Activated CD4-positive, alpha-beta T cell treated with anti-CD3 and anti-CD28 coated beads, Interleukin-2, amount 10 ng/mL, durations not matched to agents 7 days and 5 days (primary cell): ENCODE measurements around the gene TTC23. TPM values are rescaled to one million over a fixed set of nuclear protein-coding genes. Genes with fewer than 3 reads are reported as not detected.

Experiments used
- CTCF ChIA-PET: fragments of 350-600 bp; sonication (Branson Sonifier 250); formaldehyde crosslinking; loops from one replicate; lab custom pipeline; 2021; ENCODE audit warnings: antibody characterized with exemption; lab: Charles Lee
- POLR2A ChIA-PET: fragments of 350-600 bp; sonication (Branson Sonifier 250); formaldehyde crosslinking; loops from one replicate; lab custom pipeline; 2021; ENCODE audit warnings: antibody characterized with exemption; lab: Charles Lee
- DNase-seq: peaks from one replicate; pipeline ENCODE4 v3.0.0-alpha.2; 2020
- H3K27ac Mint-ChIP-seq: one replicate; pipeline ENCODE4 v1.8.0; 2021; ENCODE audit warnings: mild to moderate bottlenecking, moderate library complexity, mixed read lengths
- H3K27me3 Mint-ChIP-seq: one replicate; pipeline ENCODE4 v1.8.0; 2021; ENCODE audit warnings: mixed read lengths
- H3K36me3 Mint-ChIP-seq: one replicate; pipeline ENCODE4 v1.8.0; 2021; ENCODE audit warnings: low read depth, mixed read lengths
- H3K4me1 Mint-ChIP-seq: one replicate; pipeline ENCODE4 v1.8.0; 2021; ENCODE audit warnings: mixed read lengths
- H3K4me3 Mint-ChIP-seq: one replicate; pipeline ENCODE4 v1.8.0; 2021; ENCODE audit warnings: mild to moderate bottlenecking, moderate library complexity, mixed read lengths
- H3K9me3 Mint-ChIP-seq: one replicate; pipeline ENCODE4 v1.8.0; 2021; ENCODE audit warnings: mixed read lengths
- total RNA-seq, 2 experiments: library from RNA; stranded (reverse); gene quantifications; one replicate each; pipeline ENCODE4 v1.2.3, GENCODE V29; 2021

The TTC23 gene
- total RNA-seq, 2 experiments from 2014 or later = 1.6 to 3.1 TPM

GRCh38 chr15:99267957-99268356 is 18.6 kb upstream of the TTC23 start:
- ChIA-PET POLR2A (no interaction called here), CTCF (interaction anchor here (1.5 kb wide), 1 partner anchor 13 kb away, joined by 3 read pairs; no protein-coding TSS in a partner anchor)
- no peak overlapping the region for H3K4me3 Mint-ChIP-seq
- peaks cover 11% of the 10 kb centered on the region for H3K36me3 Mint-ChIP-seq
- H3K27me3 Mint-ChIP-seq = no peaks in the 10 kb centered on the region
- no peaks in the 10 kb centered on the region for H3K9me3 Mint-ChIP-seq
- DNase-seq = no peak
- peaks cover 18% of the 10 kb centered on the region for H3K4me1 Mint-ChIP-seq
- H3K27ac Mint-ChIP-seq = no peak overlapping the region

- CTCF ChIA-PET = no interaction called here
- Mint-ChIP-seq H3K4me3 (no peak overlapping the region), H3K4me1 (peaks cover 18% of the 10 kb centered on the region), H3K27ac (no peak overlapping the region), H3K36me3 (peaks cover 14% of the 10 kb centered on the region), H3K9me3 (no peaks in the 10 kb centered on the region), H3K27me3 (no peaks in the 10 kb centered on the region)
- POLR2A ChIA-PET = no interaction called here
- no peak for DNase-seq
Observed at GRCh38 chr15:99265541-99266070, 16.2 kb upstream of the TTC23 start.

GRCh38 chr15:99264125-99264524 is 14.7 kb upstream of the TTC23 start:
- Mint-ChIP-seq H3K27ac (no peak overlapping the region), H3K9me3 (no peaks in the 10 kb centered on the region), H3K36me3 (peaks cover 14% of the 10 kb centered on the region), H3K4me3 (no peak overlapping the region), H3K4me1 (peaks cover 18% of the 10 kb centered on the region), H3K27me3 (no peaks in the 10 kb centered on the region)
- no peak for DNase-seq
- POLR2A ChIA-PET = no interaction called here
- CTCF ChIA-PET = interaction anchor here (0.5 to 3.1 kb wide), 3 partner anchors 9 to 76 kb away, joined by 3 to 15 read pairs (median 3); no protein-coding TSS in a partner anchor

- POLR2A ChIA-PET = no interaction called here
- peaks cover 29% of the 10 kb centered on the region for H3K36me3 Mint-ChIP-seq
- peaks cover 17% of the 10 kb centered on the region for H3K4me1 Mint-ChIP-seq
Observed at GRCh38 chr15:99257107-99257750, 7.8 kb upstream of the TTC23 start.

GRCh38 chr15:99253381-99254090 is 4.2 kb upstream of the TTC23 start:
- ChIA-PET CTCF (interaction anchor here (0.7 to 1.7 kb wide), 3 partner anchors 11 to 68 kb away, joined by 3 to 4 read pairs (median 3); no protein-coding TSS in a partner anchor), POLR2A (no interaction called here)
- H3K4me1 Mint-ChIP-seq = peaks cover 29% of the 10 kb centered on the region

More at GRCh38 chr15:99257107-99257750, 7.8 kb upstream of the TTC23 start:
- Mint-ChIP-seq H3K9me3 (no peaks in the 10 kb centered on the region), H3K4me3 (no peak overlapping the region), H3K27me3 (no peaks in the 10 kb centered on the region), H3K27ac (no peak overlapping the region)
- no peak for DNase-seq
- CTCF ChIA-PET = no interaction called here

GRCh38 chr15:99252326-99252725 is 2.9 kb upstream of the TTC23 start:
- H3K9me3 Mint-ChIP-seq = peaks cover 6% of the 10 kb centered on the region
- H3K4me3 Mint-ChIP-seq = peak overlapping the region; percentile 80
- H3K4me1 Mint-ChIP-seq = peaks cover 29% of the 10 kb centered on the region
- no peaks in the 10 kb centered on the region for H3K27me3 Mint-ChIP-seq
- peak overlapping the region; percentile 86 for H3K27ac Mint-ChIP-seq
- ChIA-PET POLR2A (interaction anchor here (0.7 kb wide), 1 partner anchor 82 kb away, joined by 3 read pairs; no protein-coding TSS in a partner anchor), CTCF (no interaction called here)
- no peak for DNase-seq
- H3K36me3 Mint-ChIP-seq = peaks cover 24% of the 10 kb centered on the region

More at GRCh38 chr15:99253381-99254090, 4.2 kb upstream of the TTC23 start:
- Mint-ChIP-seq H3K27me3 (no peaks in the 10 kb centered on the region), H3K27ac (peak overlapping the region; percentile 74), H3K36me3 (peaks cover 33% of the 10 kb centered on the region), H3K9me3 (peaks cover 6% of the 10 kb centered on the region), H3K4me3 (peak overlapping the region; percentile 7)
- no peak for DNase-seq

- CTCF ChIA-PET = interaction anchor here (0.7 to 1.9 kb wide), 3 partner anchors 439 to 482 kb away, joined by 3 to 5 read pairs (median 3); partner anchors contain the start of gene LYSMD4
- DNase-seq = peak; percentile 98
- peak within 1 kb of the TSS; percentile 88 for H3K27ac Mint-ChIP-seq
- POLR2A ChIA-PET = interaction anchor here (0.7 kb wide), 1 partner anchor 83 kb away, joined by 3 read pairs; no protein-coding TSS in a partner anchor
- H3K27me3 Mint-ChIP-seq = no peaks in the 10 kb centered on the region
- H3K36me3 Mint-ChIP-seq = peaks cover 17% of the 10 kb centered on the region
- H3K4me1 Mint-ChIP-seq = peaks cover 29% of the 10 kb centered on the region
- peaks cover 6% of the 10 kb centered on the region for H3K9me3 Mint-ChIP-seq
- H3K4me3 Mint-ChIP-seq = peak within 1 kb of the TSS; percentile 80
Observed at GRCh38 chr15:99250857-99251841, 1.8 kb upstream of the TTC23 start, which contains the start of gene LRRC28. Gene LRRC28, plus strand, starts transcription at chr15:99251481. Its CDS starts 4,477 bp downstream, at chr15:99255958.

- Mint-ChIP-seq H3K27ac (peak overlapping the region; percentile 88), H3K4me1 (peaks cover 29% of the 10 kb centered on the region), H3K9me3 (peaks cover 6% of the 10 kb centered on the region), H3K4me3 (peak overlapping the region; percentile 80), H3K27me3 (no peaks in the 10 kb centered on the region), H3K36me3 (peaks cover 11% of the 10 kb centered on the region)
- CTCF ChIA-PET = interaction anchor here (1.9 kb wide), 1 partner anchor 454 kb away, joined by 5 read pairs; no protein-coding TSS in a partner anchor
- DNase-seq = no peak
- POLR2A ChIA-PET = no interaction called here
Observed at GRCh38 chr15:99250494-99250856, 1.1 kb upstream of the TTC23 start.

GRCh38 chr15:99250001-99250400 is 620 bp upstream of the TTC23 start:
- DNase-seq = no peak
- POLR2A ChIA-PET = no interaction called here

GRCh38 chr15:99248000-99248715 is 1.2 kb downstream of the TTC23 start:
- H3K27ac Mint-ChIP-seq = no peak overlapping the region
- ChIA-PET POLR2A (no interaction called here), CTCF (no interaction called here)
- peaks cover 6% of the 10 kb centered on the region for H3K9me3 Mint-ChIP-seq
- no peak for DNase-seq
- no peak overlapping the region for H3K4me3 Mint-ChIP-seq
- peaks cover 19% of the 10 kb centered on the region for H3K4me1 Mint-ChIP-seq
- H3K36me3 Mint-ChIP-seq = peaks cover 11% of the 10 kb centered on the region
- H3K27me3 Mint-ChIP-seq = no peaks in the 10 kb centered on the region

More at GRCh38 chr15:99250001-99250400, 620 bp upstream of the TTC23 start:
- Mint-ChIP-seq H3K9me3 (peaks cover 6% of the 10 kb centered on the region), H3K27ac (peak overlapping the region; percentile 88), H3K4me3 (peak overlapping the region; percentile 80), H3K27me3 (no peaks in the 10 kb centered on the region), H3K36me3 (peaks cover 11% of the 10 kb centered on the region), H3K4me1 (peaks cover 29% of the 10 kb centered on the region)
- CTCF ChIA-PET = interaction anchor here (1.9 kb wide), 1 partner anchor 454 kb away, joined by 5 read pairs; no protein-coding TSS in a partner anchor

- ChIA-PET POLR2A (no interaction called here), CTCF (interaction anchor here (0.7 kb wide), 1 partner anchor 10 kb away, joined by 6 read pairs; no protein-coding TSS in a partner anchor)
- Mint-ChIP-seq H3K36me3 (peaks cover 6% of the 10 kb centered on the region), H3K4me1 (peaks cover 11% of the 10 kb centered on the region), H3K4me3 (no peak overlapping the region), H3K27ac (no peak overlapping the region), H3K9me3 (peaks cover 6% of the 10 kb centered on the region), H3K27me3 (peaks cover 3% of the 10 kb centered on the region)
- no peak for DNase-seq
Observed at GRCh38 chr15:99247062-99247461, 2.3 kb downstream of the TTC23 start.
